HepG2 (cell line): ENCODE results near the gene EFNA2. TPM values are rescaled to one million over a fixed set of nuclear protein-coding genes. Genes with fewer than 3 reads are reported as not detected.
A peak's percentile ranks its signal among the peaks of the same experiment; 100 is the strongest.

Source experiments
- AFF4 ChIP-seq: sonication (generic); formaldehyde crosslinking; IDR thresholded peaks from 2 replicates; pipeline ENCODE4 v1.4.0; 2020; ENCODE audit warnings: missing genetic modification reagents
- DR1 ChIP-seq: sonication (generic); formaldehyde crosslinking; IDR thresholded peaks from 2 replicates; pipeline ENCODE4 v1.8.0; 2021; ENCODE audit warnings: mild to moderate bottlenecking, missing genetic modification reagents, inconsistent platforms
- E2F1 ChIP-seq: sonication (generic); formaldehyde crosslinking; IDR thresholded peaks from 2 replicates; pipeline ENCODE4 v1.5.0; 2020; ENCODE audit warnings: missing genetic modification reagents
- ETV6 ChIP-seq: sonication (generic); formaldehyde crosslinking; conservative IDR thresholded peaks from 2 replicates; pipeline ENCODE4 v1.4.0; 2020; ENCODE audit warnings: missing genetic modification reagents
- HMGXB4 ChIP-seq, 2 experiments: sonication (generic) in 1 of 2; formaldehyde crosslinking in 1 of 2; IDR thresholded peaks; 2 replicates each; pipeline versions ENCODE4 v1.4.0 to v1.6.1; 2018 to 2020; ENCODE audit warnings: missing genetic modification reagents in 2 of 2, borderline replicate concordance in 1 of 2, low read depth in 1 of 2, mild to moderate bottlenecking in 1 of 2, missing biosample characterization in 1 of 2
- KDM3A ChIP-seq: IDR thresholded peaks from 2 replicates; pipeline ENCODE4 v1.6.1; 2018; ENCODE audit warnings: low read depth, missing compliant biosample characterization
- NCOA5 ChIP-seq: sonication (generic); formaldehyde crosslinking; IDR thresholded peaks from 2 replicates; pipeline ENCODE4 v1.4.0; 2020; ENCODE audit warnings: missing genetic modification reagents
- TAF1 ChIP-seq: sonication (generic); formaldehyde crosslinking; IDR thresholded peaks from 2 replicates; pipeline ENCODE4 v1.4.0; 2020; ENCODE audit warnings: missing genetic modification reagents
- UBTF ChIP-seq: sonication (generic); formaldehyde crosslinking; IDR thresholded peaks from 2 replicates; pipeline ENCODE4 v1.4.0; 2020; ENCODE audit warnings: mild to moderate bottlenecking, missing genetic modification reagents
- ZBTB25 ChIP-seq: IDR thresholded peaks from 2 replicates; pipeline ENCODE4 v1.6.1; 2018; ENCODE audit warnings: missing genetic modification reagents
- ZBTB46 ChIP-seq: sonication (generic); formaldehyde crosslinking; IDR thresholded peaks from 2 replicates; pipeline ENCODE4 v1.4.0; 2020; ENCODE audit warnings: mild to moderate bottlenecking, missing genetic modification reagents, borderline replicate concordance
- ZFP41 ChIP-seq: sonication (generic); formaldehyde crosslinking; IDR thresholded peaks from 2 replicates; pipeline ENCODE4 v1.4.0; 2020; ENCODE audit warnings: mild to moderate bottlenecking, missing genetic modification reagents, borderline replicate concordance
- ZNF556 ChIP-seq: sonication (generic); formaldehyde crosslinking; IDR thresholded peaks from 2 replicates; pipeline ENCODE4 v1.4.0; 2020; ENCODE audit warnings: mild to moderate bottlenecking, missing genetic modification reagents, borderline replicate concordance
- ZNF569 ChIP-seq: sonication (generic); formaldehyde crosslinking; IDR thresholded peaks from 2 replicates; pipeline ENCODE4 v1.5.0; 2020; ENCODE audit warnings: mild to moderate bottlenecking, missing genetic modification reagents, moderate library complexity, borderline replicate concordance
- ZNF614 ChIP-seq: IDR thresholded peaks from 2 replicates; pipeline ENCODE4 v1.6.1; 2018; ENCODE audit warnings: missing biosample characterization, missing genetic modification reagents, inconsistent platforms, borderline replicate concordance
- ZNF644 ChIP-seq: IDR thresholded peaks from 2 replicates; pipeline ENCODE4 v1.6.1; 2016; ENCODE audit warnings: low read depth
- ZNF776 ChIP-seq: sonication (generic); formaldehyde crosslinking; IDR thresholded peaks from 2 replicates; pipeline ENCODE4 v1.4.0; 2020; ENCODE audit warnings: mild to moderate bottlenecking, missing genetic modification reagents
- polyA plus RNA-seq, 8 experiments: library from polyadenylated mRNA; depleted of rRNA in 3 of 8; stranded (reverse) in 7 of 8; unstranded in 1 of 8; fragments of >200 nt; fragmentation: Illumina TruSeq in 4 of 8; extraction: Trizol in 4 of 8; gene quantifications; 2 replicates each; pipeline versions ENCODE4 v1.2.1 to v1.2.3, GENCODE V29; 2011 to 2016; ENCODE audit warnings: low read depth in 4 of 8, missing spikeins in 1 of 8, mixed read lengths in 1 of 8; ENCODE audit not compliant: insufficient read depth in 1 of 8
- total RNA-seq, 5 experiments: library from RNA; depleted of rRNA; stranded (reverse); fragments of >200 nt; fragmentation: Illumina TruSeq; extraction: Trizol; gene quantifications; 2 replicates each; pipeline ENCODE4 v1.2.3, GENCODE V29; 2016; ENCODE audit warnings: low read depth in 1 of 5

EFNA2 gene
- total and polyA plus RNA-seq, 2 of the 13 experiments (the other 11 are each of a cell fraction or from before 2014, with no cell fraction given), result 6.0 to 9.9 TPM

GRCh38 chr19:1279782-1280341 is 5.8 kb upstream of the EFNA2 start (continued):
- TF ChIP-seq ZNF569 (CRISPR knock-in tag) (no peak), ZNF556 (no peak), E2F1 (CRISPR knock-in tag) (no peak), ZNF644 (CRISPR knock-in tag) (no peak), NCOA5 (CRISPR knock-in tag) (no peak), ZBTB25 (peak; percentile 35; the same call in 1 of the 2 replicates), HMGXB4 (CRISPR knock-in tag; IDR thresholded peaks at IDR 0.05; ENCODE audit: borderline replicate concordance in 1 of 2, low read depth in 1 of 2) (peak; percentile 52 to 72; a peak in 2 of 4 replicates), DR1 (CRISPR knock-in tag) (no peak), ZBTB46 (no peak), AFF4 (CRISPR knock-in tag) (no peak), KDM3A (CRISPR knock-in tag) (peak; percentile 68; the same call in 1 of the 2 replicates), ZNF776 (CRISPR knock-in tag) (no peak), ETV6 (CRISPR knock-in tag) (peak; percentile 32; the same call in 1 of the 2 replicates), ZFP41 (CRISPR knock-in tag) (no peak), ZNF614 (CRISPR knock-in tag) (peak; percentile 69; the same call in 1 of the 2 replicates), UBTF (CRISPR knock-in tag) (peak; percentile 35; the same call in 1 of the 2 replicates), TAF1 (CRISPR knock-in tag) (no peak)
